Erythroblast (primary cell): ENCODE results near the gene UNC5A.

Source experiments
- GATA1 ChIP-seq: IDR thresholded peaks from 2 replicates; pipeline ENCODE4 v1.6.1; 2011; ENCODE audit warnings: low read depth, mild to moderate bottlenecking, control low read depth, low read length, moderate library complexity
- POLR2A ChIP-seq: IDR thresholded peaks from 2 replicates; pipeline ENCODE4 v1.6.1; 2011; ENCODE audit warnings: mild to moderate bottlenecking, low read length

DNA sequence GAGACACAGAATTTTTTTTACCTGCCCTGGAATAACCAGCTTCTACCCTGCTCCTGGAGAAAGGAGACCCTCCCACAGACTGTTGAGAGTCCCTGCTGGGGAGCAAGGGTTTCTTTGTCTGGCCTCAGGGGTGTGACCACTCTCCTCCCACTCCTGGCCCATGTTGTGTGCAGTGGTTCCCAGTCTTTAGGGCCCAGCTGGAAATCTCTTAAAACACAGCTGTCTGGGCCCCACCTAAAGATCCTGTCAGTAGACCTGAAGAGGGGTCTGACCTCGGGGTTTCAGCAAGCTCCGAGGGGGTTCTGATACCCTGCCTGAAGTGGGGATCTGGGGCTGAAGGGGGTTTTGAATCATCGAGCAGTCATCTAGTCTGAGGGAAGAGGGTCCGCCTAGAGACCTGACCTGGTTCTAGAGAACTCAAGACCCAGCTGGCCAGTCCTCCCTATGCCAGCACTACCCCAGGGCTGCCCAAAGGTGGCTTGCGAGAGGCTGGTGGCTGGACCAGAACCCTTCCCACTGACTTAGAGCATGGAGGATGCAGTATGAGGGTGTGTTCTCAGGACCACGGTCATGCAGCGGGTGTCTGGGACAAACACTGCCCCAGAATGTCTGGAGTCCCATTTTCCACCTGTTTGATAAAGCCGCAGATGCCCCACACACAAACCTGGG is 8.1 kb upstream of the UNC5A start:
- TF ChIP-seq POLR2A (no peak), GATA1 (no peak)
